Measurements from ENCODE around the gene ATXN7L3B.
"Not testable (repeated sequence)": the region's sequence is repeated elsewhere in the genome, so short reads cannot be mapped to it uniquely, and the experiment has no call there.

ATXN7L3B gene

DNA sequence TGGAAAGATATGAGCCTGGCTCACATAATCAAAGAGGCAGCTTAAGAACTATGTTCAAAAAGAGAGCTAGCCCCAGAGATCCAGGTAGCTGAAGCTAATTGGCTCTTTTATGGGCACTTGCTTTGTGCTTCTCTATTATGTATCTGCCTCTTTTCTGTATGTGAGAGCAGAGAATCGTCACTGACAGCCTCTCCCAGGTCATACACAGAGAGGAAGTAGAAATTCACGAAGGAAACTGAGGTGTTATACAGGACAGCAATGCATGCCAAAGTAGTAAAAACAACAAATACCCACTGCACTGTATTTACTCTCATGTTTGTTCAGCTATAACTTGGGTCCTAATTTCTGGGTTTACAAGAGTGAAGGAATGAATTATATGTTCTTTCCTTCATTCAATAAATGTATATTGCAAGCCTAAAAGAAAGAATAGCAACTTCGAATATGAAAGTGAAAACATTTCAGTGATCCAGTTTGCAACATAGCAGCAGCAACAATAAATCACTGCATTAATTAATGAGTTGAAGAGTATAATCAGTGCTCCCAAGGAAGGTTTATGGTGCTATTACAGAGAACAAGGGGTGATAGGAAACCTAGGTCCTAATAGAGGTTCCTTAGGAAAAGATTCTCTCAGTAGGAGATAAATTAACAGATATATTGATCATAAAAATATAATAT lies 47.1 kb upstream of the ATXN7L3B start:
- H3K9me2 ChIP-seq (replicated peaks; ENCODE audit: insufficient read depth, low read length) = no peaks in the 10 kb centered on the region
- peak overlapping the region; percentile 22 for H3K4me2 ChIP-seq (ENCODE audit: low read depth, low read length, poor library complexity, severe bottlenecking)
- TF ChIP-seq, protein P1, sequence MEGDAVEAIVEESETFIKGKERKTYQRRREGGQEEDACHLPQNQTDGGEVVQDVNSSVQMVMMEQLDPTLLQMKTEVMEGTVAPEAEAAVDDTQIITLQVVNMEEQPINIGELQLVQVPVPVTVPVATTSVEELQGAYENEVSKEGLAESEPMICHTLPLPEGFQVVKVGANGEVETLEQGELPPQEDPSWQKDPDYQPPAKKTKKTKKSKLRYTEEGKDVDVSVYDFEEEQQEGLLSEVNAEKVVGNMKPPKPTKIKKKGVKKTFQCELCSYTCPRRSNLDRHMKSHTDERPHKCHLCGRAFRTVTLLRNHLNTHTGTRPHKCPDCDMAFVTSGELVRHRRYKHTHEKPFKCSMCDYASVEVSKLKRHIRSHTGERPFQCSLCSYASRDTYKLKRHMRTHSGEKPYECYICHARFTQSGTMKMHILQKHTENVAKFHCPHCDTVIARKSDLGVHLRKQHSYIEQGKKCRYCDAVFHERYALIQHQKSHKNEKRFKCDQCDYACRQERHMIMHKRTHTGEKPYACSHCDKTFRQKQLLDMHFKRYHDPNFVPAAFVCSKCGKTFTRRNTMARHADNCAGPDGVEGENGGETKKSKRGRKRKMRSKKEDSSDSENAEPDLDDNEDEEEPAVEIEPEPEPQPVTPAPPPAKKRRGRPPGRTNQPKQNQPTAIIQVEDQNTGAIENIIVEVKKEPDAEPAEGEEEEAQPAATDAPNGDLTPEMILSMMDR (IDR thresholded peaks at IDR 0.05; ENCODE audit: insufficient read depth, low read length, poor library complexity, severe bottlenecking) = no peak
- TF ChIP-seq EZH2phosphoT487 (conservative IDR thresholded peaks at IDR 0.05; ENCODE audit: low read length) = no peak
- no peaks in the 10 kb centered on the region for H3K27me3 ChIP-seq (ENCODE audit: low read length)
- H3K4me3 ChIP-seq (ENCODE audit: insufficient read depth, low read length, poor library complexity, severe bottlenecking) = no peak overlapping the region
- no peaks in the 10 kb centered on the region for H3K79me2 ChIP-seq (ENCODE audit: insufficient read depth, low read length)
- no peaks in the 10 kb centered on the region for H3K9me3 ChIP-seq (ENCODE audit: insufficient read depth, low read length)
- no peaks in the 10 kb centered on the region for H4K20me1 ChIP-seq (ENCODE audit: low read depth, low read length)
- no peak overlapping the region for H3K9ac ChIP-seq (ENCODE audit: low read length)
- no peak overlapping the region for H2AFZ ChIP-seq (ENCODE audit: low read depth, low read length, severe bottlenecking)
- H3F3A ChIP-seq (ENCODE audit: insufficient read depth) = no peaks in the 10 kb centered on the region
- H3K27ac ChIP-seq (ENCODE audit: low read depth, low read length) = no peak overlapping the region
- no peaks in the 10 kb centered on the region for H3K36me3 ChIP-seq (ENCODE audit: low read length)

DNA sequence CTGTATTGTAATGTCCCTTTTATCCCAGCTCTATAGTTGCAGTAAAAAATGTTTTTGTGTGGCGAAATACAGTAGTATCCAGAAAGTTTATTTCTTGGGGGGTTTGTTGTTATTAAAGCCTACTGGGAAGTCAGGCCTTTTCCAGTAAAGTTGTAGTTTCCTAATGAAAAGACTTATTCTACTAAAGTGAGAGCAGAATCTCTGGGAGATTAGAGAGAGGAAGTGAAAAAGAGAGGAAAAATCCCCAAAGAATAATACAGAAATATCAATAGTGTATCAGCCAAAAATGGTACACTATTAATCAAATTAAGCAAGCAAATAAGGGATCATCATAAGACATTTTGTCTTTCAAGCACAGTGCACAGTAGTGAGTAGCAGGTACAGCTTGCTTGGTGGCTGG lies 46.3 kb upstream of the ATXN7L3B start:
- Histone ChIP-seq H3K27ac (ENCODE audit: low read depth, low read length) (no peak overlapping the region), H4K20me1 (ENCODE audit: low read depth, low read length) (no peaks in the 10 kb centered on the region), H3K9me3 (ENCODE audit: insufficient read depth, low read length) (no peaks in the 10 kb centered on the region), H3F3A (ENCODE audit: insufficient read depth) (no peaks in the 10 kb centered on the region), H3K79me2 (ENCODE audit: insufficient read depth, low read length) (no peaks in the 10 kb centered on the region), H3K4me2 (ENCODE audit: low read depth, low read length, poor library complexity, severe bottlenecking) (no peak overlapping the region), H2AFZ (ENCODE audit: low read depth, low read length, severe bottlenecking) (no peak overlapping the region), H3K36me3 (ENCODE audit: low read length) (no peaks in the 10 kb centered on the region), H3K9me2 (replicated peaks; ENCODE audit: insufficient read depth, low read length) (no peaks in the 10 kb centered on the region), H3K4me3 (ENCODE audit: insufficient read depth, low read length, poor library complexity, severe bottlenecking) (no peak overlapping the region), H3K27me3 (ENCODE audit: low read length) (no peaks in the 10 kb centered on the region), H3K9ac (ENCODE audit: low read length) (no peak overlapping the region)
- TF ChIP-seq, protein P1 (IDR thresholded peaks at IDR 0.05; ENCODE audit: insufficient read depth, low read length, poor library complexity, severe bottlenecking) = no peak
- TF ChIP-seq EZH2phosphoT487 (conservative IDR thresholded peaks at IDR 0.05; ENCODE audit: low read length) = no peak

DNA sequence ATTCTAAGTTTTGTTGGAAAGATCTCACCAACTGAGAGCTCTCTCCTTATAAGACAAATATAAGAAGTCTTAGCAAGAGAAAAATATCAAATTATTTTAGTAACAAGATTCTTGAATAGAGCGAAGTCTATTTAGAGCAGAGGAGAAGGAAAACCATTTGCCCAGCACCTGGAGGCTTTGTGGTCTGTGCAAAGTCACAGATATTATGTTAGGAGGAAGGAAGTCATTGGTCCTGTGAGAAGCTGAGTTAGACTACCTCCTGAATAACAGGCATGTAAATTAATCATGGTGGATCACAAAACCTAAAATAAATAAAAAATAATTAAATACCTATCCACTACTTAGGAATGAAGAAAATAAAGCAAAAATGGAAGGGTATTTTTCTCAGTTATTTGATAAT lies 38.4 kb upstream of the ATXN7L3B start:
- H3K36me3 ChIP-seq (ENCODE audit: low read length) = no peaks in the 10 kb centered on the region
- TF ChIP-seq, protein P1 (IDR thresholded peaks at IDR 0.05; ENCODE audit: insufficient read depth, low read length, poor library complexity, severe bottlenecking) = no peak
- no peak for TF ChIP-seq EZH2phosphoT487 (conservative IDR thresholded peaks at IDR 0.05; ENCODE audit: low read length)
- H2AFZ ChIP-seq (ENCODE audit: low read depth, low read length, severe bottlenecking) = no peak overlapping the region

DNA sequence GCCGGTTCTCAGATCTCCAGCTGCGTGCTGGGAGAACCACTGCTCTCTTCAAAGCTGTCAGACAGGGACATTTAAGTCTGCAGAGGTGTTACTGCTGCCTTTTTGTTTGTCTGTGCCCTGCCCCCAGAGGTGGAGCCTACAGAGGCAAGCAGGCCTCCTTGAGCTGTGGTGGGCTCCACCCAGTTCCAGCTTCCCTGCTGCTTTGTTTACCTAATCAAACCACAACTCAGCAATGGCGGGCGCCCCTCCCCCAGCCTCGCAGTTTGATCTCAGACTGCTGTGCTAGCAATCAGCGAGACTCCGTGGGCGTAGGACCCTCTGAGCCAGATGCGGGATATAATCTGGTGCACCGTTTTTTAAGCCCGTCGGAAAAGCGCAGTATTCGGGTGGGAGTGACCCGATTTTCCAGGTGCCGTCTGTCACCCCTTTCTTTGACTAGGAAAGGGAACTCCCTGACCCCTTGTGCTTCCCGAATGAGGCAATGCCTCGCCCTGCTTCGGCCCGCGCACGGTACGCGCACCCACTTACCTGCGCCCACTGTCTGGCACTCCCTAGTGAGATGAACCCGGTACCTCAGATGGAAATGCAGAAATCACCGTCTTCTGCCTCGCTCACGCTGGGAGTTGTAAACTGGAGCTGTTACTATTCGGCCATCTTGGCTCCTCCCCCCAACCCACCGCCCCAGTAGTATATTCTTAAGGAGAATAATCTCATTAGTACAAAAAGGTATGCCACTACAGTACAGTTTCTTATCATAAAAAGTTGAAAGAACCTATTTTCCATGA lies 28.6 kb upstream of the ATXN7L3B start:
- not testable (repeated sequence) for H3K36me3 ChIP-seq (ENCODE audit: low read length); H3K9me2 ChIP-seq (replicated peaks; ENCODE audit: insufficient read depth, low read length); H3K27ac ChIP-seq (ENCODE audit: low read depth, low read length); H3K4me2 ChIP-seq (ENCODE audit: low read depth, low read length, poor library complexity, severe bottlenecking); H3K79me2 ChIP-seq (ENCODE audit: insufficient read depth, low read length); H3K9me3 ChIP-seq (ENCODE audit: insufficient read depth, low read length); H3K9ac ChIP-seq (ENCODE audit: low read length); H4K20me1 ChIP-seq (ENCODE audit: low read depth, low read length); H3K27me3 ChIP-seq (ENCODE audit: low read length); H3K4me3 ChIP-seq (ENCODE audit: insufficient read depth, low read length, poor library complexity, severe bottlenecking); H3F3A ChIP-seq (ENCODE audit: insufficient read depth); H2AFZ ChIP-seq (ENCODE audit: low read depth, low read length, severe bottlenecking)

More for the DNA sequence above, 38.4 kb upstream of the ATXN7L3B start:
- H3K27me3 ChIP-seq (ENCODE audit: low read length) = no peaks in the 10 kb centered on the region
- no peaks in the 10 kb centered on the region for H3K9me2 ChIP-seq (replicated peaks; ENCODE audit: insufficient read depth, low read length)
- no peak overlapping the region for H3K4me2 ChIP-seq (ENCODE audit: low read depth, low read length, poor library complexity, severe bottlenecking)
- H3F3A ChIP-seq (ENCODE audit: insufficient read depth) = no peaks in the 10 kb centered on the region
- H3K27ac ChIP-seq (ENCODE audit: low read depth, low read length) = no peak overlapping the region
- no peak overlapping the region for H3K4me3 ChIP-seq (ENCODE audit: insufficient read depth, low read length, poor library complexity, severe bottlenecking)
- H4K20me1 ChIP-seq (ENCODE audit: low read depth, low read length) = no peaks in the 10 kb centered on the region; the same call in 1 of the 2 replicates
- H3K9ac ChIP-seq (ENCODE audit: low read length) = no peak overlapping the region
- no peaks in the 10 kb centered on the region for H3K79me2 ChIP-seq (ENCODE audit: insufficient read depth, low read length)
- H3K9me3 ChIP-seq (ENCODE audit: insufficient read depth, low read length) = no peaks in the 10 kb centered on the region

All from SU-DHL-6 (cell line).